K562 (cell line): ENCODE results near the gene HPSE2. TPM values are rescaled to one million over a fixed set of nuclear protein-coding genes. Genes with fewer than 3 reads are reported as not detected.
A peak's percentile ranks its signal among the peaks of the same experiment; 100 is the strongest.
"Not testable (repeated sequence)": the region's sequence is repeated elsewhere in the genome, so short reads cannot be mapped to it uniquely, and the experiment has no call there.

Experiments
- ATAC-seq: fragments of 200-7000 bp; cut with Tn5 transposase; 3 replicates; pipeline ENCODE4 v1.9.1; 2020; ENCODE audit warnings: moderate library complexity
- BruUV-seq: library from RNA; stranded (reverse); fragments of 400-500 nt; replicated peaks from 2 replicates; lab custom pipeline; 2021; lab: Mats Ljungman, UMichigan
- CTCF ChIA-PET: fragments of 300-600 bp; formaldehyde crosslinking; extraction: SDS; loops from one replicate; lab custom pipeline; 2021; ENCODE audit warnings: low intra/inter-chr PET ratio; lab: Yijun Ruan, JAX
- POLR2A ChIA-PET: fragments of 300-600, 350-650 bp; sonication (Branson Sonifier 250); formaldehyde crosslinking; extraction: SDS; loops from one replicate; lab custom pipeline; 2021; ENCODE audit warnings: antibody characterized with exemption, inconsistent platforms; lab: Yijun Ruan, JAX
- DNase-seq, 4 experiments: peaks; one replicate each; pipeline versions ENCODE4 v3.0.0 to v3.0.0-alpha.2; 2011 to 2018; ENCODE audit warnings: low spot score in 3 of 4, mixed read lengths in 3 of 4; ENCODE audit errors: extremely low read depth in 1 of 4
- FAIRE-seq: peaks from 2 replicates; lab custom pipeline; 2011; peaks lifted over from hg19 to GRCh38; lab: Jason Lieb, UNC
- H2AFZ ChIP-seq: 2 replicates; pipeline ENCODE4 v1.6.0; 2011; ENCODE audit warnings: low read depth, low read length, control low read depth, inconsistent platforms
- H3K27ac ChIP-seq: fragments of 200-600 bp; 3 replicates; pipeline ENCODE4 v1.8.0; 2011; ENCODE audit warnings: low read depth, mild to moderate bottlenecking, control low read depth, inconsistent platforms, low read length, moderate library complexity, mixed read lengths; ENCODE audit errors: extremely low read depth
- H3K27me3 ChIP-seq, 2 experiments: fragments of 300-600 bp in 1 of 2; 2 replicates in 1 of 2; 3 replicates in 1 of 2; pipeline versions ENCODE4 v1.6.0 to v1.8.0; 2011; ENCODE audit warnings: inconsistent platforms in 2 of 2, low read length in 2 of 2, mild to moderate bottlenecking in 1 of 2, mixed read lengths in 1 of 2, moderate library complexity in 1 of 2; ENCODE audit not compliant: control insufficient read depth in 2 of 2, insufficient read depth in 2 of 2
- H3K36me3 ChIP-seq: fragments of 300-600 bp; 3 replicates; pipeline ENCODE4 v1.8.0; 2011; ENCODE audit warnings: mild to moderate bottlenecking, low read length, inconsistent platforms; ENCODE audit not compliant: control insufficient read depth, insufficient read depth
- H3K4me1 ChIP-seq, 2 experiments: fragments of 200-600 bp in 1 of 2; replicated peaks in 1 of 2; 2 replicates in 1 of 2; 3 replicates in 1 of 2; pipeline versions ENCODE4 v1.5.1 to v1.8.0; 2011; ENCODE audit warnings: inconsistent platforms in 2 of 2, low read length in 2 of 2, mild to moderate bottlenecking in 1 of 2, mixed read lengths in 1 of 2, moderate library complexity in 1 of 2; ENCODE audit not compliant: control insufficient read depth in 2 of 2, insufficient read depth in 2 of 2
- H3K4me2 ChIP-seq: 2 replicates; pipeline ENCODE4 v1.6.1; 2011; ENCODE audit warnings: low read length, control low read depth, inconsistent platforms, mixed read lengths; ENCODE audit not compliant: insufficient read depth
- H3K4me3 ChIP-seq: fragments of 200-600 bp; sonication (generic), shearing (Covaris generic); 2 replicates; pipeline ENCODE4 v1.5.1; 2016; ENCODE audit warnings: control low read depth, inconsistent platforms
- H3K79me2 ChIP-seq: fragments of 200-600 bp; 3 replicates; pipeline ENCODE4 v1.8.0; 2011; ENCODE audit warnings: low read length, inconsistent platforms; ENCODE audit not compliant: control insufficient read depth, insufficient read depth
- H3K9ac ChIP-seq, 2 experiments: 2 replicates each; pipeline versions ENCODE4 v1.6.0 to v1.6.1; 2011; ENCODE audit warnings: low read depth in 2 of 2, low read length in 2 of 2, control low read depth in 1 of 2, inconsistent platforms in 1 of 2, mild to moderate bottlenecking in 1 of 2, mixed read lengths in 1 of 2; ENCODE audit not compliant: insufficient read depth in 1 of 2
- H3K9me1 ChIP-seq: one replicate; pipeline ENCODE4 v1.6.0; 2011; ENCODE audit warnings: inconsistent platforms, mild to moderate bottlenecking, low read length, moderate library complexity; ENCODE audit not compliant: control insufficient read depth, insufficient read depth
- H3K9me3 ChIP-seq: replicated peaks from 2 replicates; pipeline ENCODE4 v1.5.1; 2011; ENCODE audit warnings: low read depth, low read length, inconsistent platforms; ENCODE audit not compliant: control insufficient read depth, insufficient read depth
- H4K20me1 ChIP-seq: replicated peaks from 2 replicates; pipeline ENCODE4 v1.6.1; 2011; ENCODE audit warnings: low read length, inconsistent platforms, mixed read lengths; ENCODE audit not compliant: control insufficient read depth, insufficient read depth
- C11orf30 ChIP-seq: fragments of 450-650 bp; IDR thresholded peaks from 2 replicates; pipeline ENCODE4 v1.6.1; 2016; ENCODE audit warnings: low read depth, mild to moderate bottlenecking
- CBFA2T3 ChIP-seq: fragments of 450-650 bp; IDR thresholded peaks from 2 replicates; pipeline ENCODE4 v1.6.1; 2017
- FOXM1 ChIP-seq, 2 experiments: fragments of 450-650 bp in 1 of 2; sonication (generic) in 1 of 2; formaldehyde crosslinking in 1 of 2; IDR thresholded peaks; 2 replicates each; pipeline versions ENCODE4 v1.6.1 to v1.9.0; 2017 to 2022; ENCODE audit warnings: low read depth in 2 of 2, mild to moderate bottlenecking in 2 of 2, missing genetic modification reagents in 1 of 2, moderate library complexity in 1 of 2
- KDM1A ChIP-seq, 2 experiments: fragments of 450-650 bp; IDR thresholded peaks; 2 replicates each; pipeline ENCODE4 v1.6.1; 2016; ENCODE audit warnings: mild to moderate bottlenecking in 2 of 2
- MEIS2 ChIP-seq: fragments of 450-650 bp; IDR thresholded peaks from 2 replicates; pipeline ENCODE4 v1.6.1; 2014; ENCODE audit warnings: mild to moderate bottlenecking; ENCODE audit not compliant: partially characterized antibody
- SPI1 ChIP-seq: IDR thresholded peaks from 2 replicates; pipeline ENCODE4 v1.6.1; 2011; ENCODE audit warnings: low read depth, low read length, control low read depth, borderline replicate concordance
- TBL1XR1 ChIP-seq, 2 experiments: IDR thresholded peaks; 2 replicates each; pipeline ENCODE4 v1.6.1; 2012; ENCODE audit warnings: improper control_type of control experiment in 2 of 2, low read length in 2 of 2, mild to moderate bottlenecking in 1 of 2
- WGBS: fragments of 100-300 bp; shearing (Covaris generic); methylation state at CpG from one replicate; pipeline ENCODE4 v1.1.6; 2016; ENCODE audit warnings: low coverage, mixed read lengths; ENCODE audit not compliant: insufficient coverage; ENCODE audit errors: missing lambda C conversion rate; 5-methylcytosine and 5-hydroxymethylcytosine counted together
- in situ Hi-C: fragments of 300-500 bp; cut with MboI; formaldehyde crosslinking; loops from 4 replicates; pipeline ENCODE4 v1.15.0; 2018; ENCODE audit warnings: inconsistent platforms, mixed read lengths
- intact Hi-C: fragments of 100-400 bp; cut with micrococcal nuclease; formaldehyde crosslinking; loops from 2 replicates; pipeline ENCODE4 v1.14.2; 2022
- polyA plus RNA-seq, 8 experiments: library from polyadenylated mRNA; depleted of rRNA in 4 of 8; stranded (reverse) in 5 of 8; unstranded in 3 of 8; fragments of >200 nt; fragmentation: Nextera tagmentation in 2 of 8; fragmentation: Illumina TruSeq in 1 of 8; extraction: Ambion mirVana in 2 of 8; extraction: Trizol in 1 of 8; gene quantifications; 2 replicates each; pipeline versions ENCODE4 v1.2.1 to v1.2.3, GENCODE V29; 2011 to 2014; ENCODE audit warnings: inconsistent platforms in 1 of 8, missing spikeins in 1 of 8
- total RNA-seq, 7 experiments: library from RNA; depleted of rRNA in 6 of 7; stranded (reverse); fragments of >200 nt in 6 of 7; fragmentation: Illumina TruSeq in 2 of 7; extraction: Trizol in 2 of 7; gene quantifications; 2 replicates each; pipeline versions ENCODE4 v1.2.1 to v1.2.3, GENCODE V29; 2011 to 2021; ENCODE audit warnings: low replicate concordance in 1 of 7
- TF ChIP-seq, protein P1 (sequence below): fragments of 450-650 bp; IDR thresholded peaks from 2 replicates; pipeline ENCODE4 v1.6.1; 2016

HPSE2 gene
- total and polyA plus RNA-seq, 9 of the 15 experiments (the other 6 are each of a cell fraction or from before 2014, with no cell fraction given): 0.03 to 0.10 (median 0.04) TPM; not detected in 2

DNA sequence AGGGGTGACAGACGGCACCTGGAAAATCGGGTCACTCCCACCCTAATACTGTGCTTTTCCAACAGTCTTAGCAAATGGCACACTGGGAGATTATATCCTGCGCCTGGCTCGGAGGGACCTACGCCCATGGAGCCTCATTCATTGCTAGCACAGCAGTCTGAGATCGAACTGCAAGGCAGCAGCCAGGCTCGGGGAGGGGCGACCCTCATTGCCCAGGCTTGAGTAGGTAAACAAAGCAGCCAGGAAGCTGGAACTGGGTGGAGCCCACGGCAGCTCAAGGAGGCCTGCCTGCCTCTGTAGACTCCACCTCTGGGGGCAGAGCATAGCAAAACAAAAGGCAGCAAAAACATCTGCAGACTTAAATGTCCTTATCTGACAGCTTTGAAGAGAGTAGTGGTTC is 251.9 kb downstream of the HPSE2 start:
- 38% methylated on average over 8 of the region's 9 CpGs for WGBS
- POLR2A ChIA-PET, in situ Hi-C loops, intact Hi-C loops, H3K9me1 ChIP-seq, H3K9ac ChIP-seq, H3K4me3 ChIP-seq, FAIRE-seq, H3K79me2 ChIP-seq, H3K9me3 ChIP-seq, H3K27ac ChIP-seq, H3K4me2 ChIP-seq, H3K36me3 ChIP-seq, BruUV-seq, H4K20me1 ChIP-seq, H3K4me1 ChIP-seq, DNase-seq, ATAC-seq, CTCF ChIA-PET, H2AFZ ChIP-seq, H3K27me3 ChIP-seq: not testable (repeated sequence)

DNA sequence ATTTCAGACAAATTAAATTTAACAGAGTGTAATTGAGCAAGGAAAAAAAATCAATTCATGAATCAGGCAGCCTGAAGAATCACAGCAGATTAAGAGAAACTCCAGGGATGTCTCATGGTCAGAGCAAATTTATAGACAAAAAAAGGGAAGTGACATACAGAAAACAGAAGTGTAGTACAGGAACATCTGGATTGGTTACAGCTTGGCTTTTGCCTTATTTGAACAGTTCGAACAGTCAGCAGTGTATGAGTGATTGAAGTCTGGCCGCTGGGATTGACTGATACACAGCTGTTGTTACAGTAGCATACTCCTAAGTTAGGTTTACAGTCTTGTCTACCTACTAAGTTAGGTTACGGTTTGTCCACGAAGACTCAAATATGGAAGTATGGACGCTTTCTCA is 255.3 kb downstream of the HPSE2 start:
- Histone ChIP-seq H3K79me2 (no peaks in the 10 kb centered on the region), H3K27me3 (no peaks in the 10 kb centered on the region), H3K4me1 (no peaks in the 10 kb centered on the region; a peak in 1 of 5 replicates), H2AFZ (peak overlapping the region; percentile 7; the same call in 1 of the 2 replicates), H3K9me1 (no peaks in the 10 kb centered on the region), H3K27ac (no peak overlapping the region), H3K9ac (no peak overlapping the region), H3K9me3 (no peaks in the 10 kb centered on the region), H4K20me1 (no peaks in the 10 kb centered on the region), H3K4me3 (no peak overlapping the region), H3K4me2 (no peak overlapping the region), H3K36me3 (no peaks in the 10 kb centered on the region)
- intact Hi-C loops (no loop called here), in situ Hi-C loops (no loop called here)
- 26% methylated on average over 5 of the region's 5 CpGs for WGBS
- BruUV-seq: no TSS peak
- CTCF ChIA-PET: no interaction called here
- TF ChIP-seq SPI1: peak; percentile 91
- TF ChIP-seq KDM1A (IDR thresholded peaks at IDR 0.05): peak in 1 of 2 experiments; percentile 30; a peak in 1 of 4 replicates
- TF ChIP-seq CBFA2T3: peak; percentile 30; the same call in 1 of the 2 replicates
- TF ChIP-seq C11orf30: no peak
- TF ChIP-seq, protein P1, sequence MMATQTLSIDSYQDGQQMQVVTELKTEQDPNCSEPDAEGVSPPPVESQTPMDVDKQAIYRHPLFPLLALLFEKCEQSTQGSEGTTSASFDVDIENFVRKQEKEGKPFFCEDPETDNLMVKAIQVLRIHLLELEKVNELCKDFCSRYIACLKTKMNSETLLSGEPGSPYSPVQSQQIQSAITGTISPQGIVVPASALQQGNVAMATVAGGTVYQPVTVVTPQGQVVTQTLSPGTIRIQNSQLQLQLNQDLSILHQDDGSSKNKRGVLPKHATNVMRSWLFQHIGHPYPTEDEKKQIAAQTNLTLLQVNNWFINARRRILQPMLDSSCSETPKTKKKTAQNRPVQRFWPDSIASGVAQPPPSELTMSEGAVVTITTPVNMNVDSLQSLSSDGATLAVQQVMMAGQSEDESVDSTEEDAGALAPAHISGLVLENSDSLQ: peak; percentile 17; the same call in 1 of the 2 replicates
- peak; percentile 53 for TF ChIP-seq MEIS2
- no peak for TF ChIP-seq TBL1XR1 (IDR thresholded peaks at IDR 0.05; ENCODE audit: low read length in 2 of 2)
- TF ChIP-seq FOXM1 (IDR thresholded peaks at IDR 0.05; ENCODE audit: low read depth): peak; percentile 49; the same call in 1 of the 2 replicates
- TF ChIP-seq FOXM1 (CRISPR knock-in tag; IDR thresholded peaks at IDR 0.05; ENCODE audit: low read depth): no peak
- no peak for DNase-seq
- no peak for FAIRE-seq
- POLR2A ChIA-PET: no interaction called here
- ATAC-seq: no peak
